Measurements from ENCODE around the gene HHIPL1. TPM values are rescaled to one million over a fixed set of nuclear protein-coding genes. Genes with fewer than 3 reads are reported as not detected.
"Not testable (repeated sequence)": the region's sequence is repeated elsewhere in the genome, so short reads cannot be mapped to it uniquely, and the experiment has no call there.

HHIPL1 gene
- total RNA-seq, 1 donor from 2014 or later: not detected

DNA sequence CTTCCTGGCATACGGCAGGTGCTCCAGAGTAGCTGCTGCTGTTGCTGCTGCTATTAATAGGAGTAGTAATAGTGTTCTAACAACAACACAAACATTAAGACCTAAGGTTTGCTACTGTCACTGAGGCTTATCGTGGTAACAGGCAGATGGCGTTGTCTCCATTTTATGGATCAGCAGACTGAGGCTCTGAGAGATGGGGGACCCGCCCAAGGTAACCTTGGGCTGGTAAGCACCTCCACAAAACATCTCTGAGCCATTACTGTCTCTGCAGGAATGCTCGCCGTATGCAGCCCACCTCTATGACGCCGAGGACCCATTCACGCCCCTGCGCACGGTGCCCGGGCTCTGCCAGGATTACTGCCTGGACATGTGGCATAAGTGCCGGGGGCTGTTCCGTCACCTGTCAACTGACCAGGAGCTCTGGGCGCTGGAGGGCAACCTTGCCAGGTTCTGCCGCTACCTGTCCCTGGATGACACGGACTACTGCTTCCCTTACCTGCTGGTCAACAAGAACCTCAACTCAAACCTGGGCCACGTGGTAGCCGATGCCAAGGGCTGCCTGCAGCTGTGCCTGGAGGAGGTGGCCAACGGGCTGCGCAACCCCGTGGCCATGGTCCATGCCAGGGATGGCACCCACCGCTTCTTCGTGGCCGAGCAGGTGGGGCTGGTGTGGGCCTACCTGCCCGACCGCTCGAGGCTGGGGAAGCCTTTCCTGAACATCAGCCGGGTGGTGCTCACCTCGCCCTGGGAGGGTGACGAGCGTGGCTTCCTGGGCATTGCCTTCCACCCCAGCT is 7.2 kb downstream of the HHIPL1 start:
- Mint-ChIP-seq H3K4me3 (no peak overlapping the region), H3K4me1 (no peaks in the 10 kb centered on the region), H3K36me3 (ENCODE audit: low read depth) (no peaks in the 10 kb centered on the region), H3K27me3 (peaks cover 10% of the 10 kb centered on the region), H3K27ac (no peak overlapping the region), H3K9me3 (no peaks in the 10 kb centered on the region)
- no peak for DNase-seq
- intact Hi-C loops (cut with micrococcal nuclease): no loop called here

DNA sequence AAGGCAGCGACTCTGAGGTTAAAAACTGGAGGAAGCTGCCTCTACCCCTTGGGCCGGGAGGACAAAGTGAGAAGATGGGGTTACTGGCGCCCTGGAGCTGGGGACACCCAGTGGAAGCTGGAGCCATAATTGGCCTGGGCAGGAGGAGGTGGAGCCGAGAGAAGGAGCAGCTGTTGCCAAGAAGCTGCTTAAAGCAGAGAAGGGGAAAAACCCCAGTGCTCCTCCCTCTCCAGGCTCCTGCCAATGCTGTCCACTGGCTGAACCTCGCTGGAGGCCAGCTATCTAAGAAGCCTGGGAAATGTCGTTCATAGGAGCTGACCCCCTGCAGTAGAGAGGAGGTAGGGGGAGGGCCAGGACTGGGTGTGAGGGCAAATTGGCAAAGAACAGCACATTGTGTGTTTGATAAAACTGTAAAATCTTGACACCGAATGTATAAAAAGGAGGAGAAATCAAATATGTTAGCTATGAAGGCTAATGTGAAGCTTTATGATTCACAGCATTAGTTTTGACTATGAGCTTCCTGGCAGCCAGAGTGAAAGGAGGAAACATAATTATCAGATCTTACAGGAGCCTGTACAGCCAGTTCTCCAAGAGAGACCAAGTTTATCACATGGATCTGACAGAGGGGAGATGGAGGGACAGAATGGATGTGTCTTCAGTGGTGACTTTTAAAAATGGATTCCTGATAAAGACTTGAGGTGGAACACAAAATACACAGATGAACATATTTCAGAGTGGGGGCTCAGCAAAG is 9.5 kb downstream of the HHIPL1 start:
- H3K9me3 Mint-ChIP-seq: no peaks in the 10 kb centered on the region

DNA sequence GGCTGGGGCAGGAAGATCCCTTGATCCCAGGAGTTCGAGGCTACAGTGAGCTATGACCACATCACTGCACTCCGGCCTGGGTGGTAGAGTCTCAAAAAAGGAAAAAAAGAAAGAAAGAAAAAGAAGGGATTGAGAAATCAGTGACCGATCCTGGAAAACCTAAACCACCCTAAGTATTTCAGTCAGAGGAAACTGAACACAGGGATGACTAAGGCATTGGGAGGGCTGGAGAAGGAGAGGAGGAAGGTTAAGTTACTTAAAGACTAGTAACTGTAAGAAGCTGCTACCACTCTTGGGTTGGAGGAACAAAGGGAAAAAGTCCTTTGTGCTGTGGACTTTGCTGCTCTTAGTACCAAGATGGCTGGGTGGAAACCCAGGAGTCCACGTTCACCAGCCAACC is 10.6 kb downstream of the HHIPL1 start:
- intact Hi-C loops (cut with micrococcal nuclease): no loop called here
- no peaks in the 10 kb centered on the region for H3K9me3 Mint-ChIP-seq
- no peak for DNase-seq
- H3K27me3 Mint-ChIP-seq: peaks cover 34% of the 10 kb centered on the region
- no peaks in the 10 kb centered on the region for H3K4me1 Mint-ChIP-seq
- no peak overlapping the region for H3K27ac Mint-ChIP-seq
- no peaks in the 10 kb centered on the region for H3K36me3 Mint-ChIP-seq (ENCODE audit: low read depth)
- H3K4me3 Mint-ChIP-seq: no peak overlapping the region

More for the DNA sequence above, 9.5 kb downstream of the HHIPL1 start:
- Mint-ChIP-seq H3K27me3 (peaks cover 27% of the 10 kb centered on the region), H3K4me1 (no peaks in the 10 kb centered on the region), H3K36me3 (ENCODE audit: low read depth) (no peaks in the 10 kb centered on the region), H3K27ac (no peak overlapping the region), H3K4me3 (no peak overlapping the region)
- intact Hi-C loops (cut with micrococcal nuclease): no loop called here
- no peak for DNase-seq

DNA sequence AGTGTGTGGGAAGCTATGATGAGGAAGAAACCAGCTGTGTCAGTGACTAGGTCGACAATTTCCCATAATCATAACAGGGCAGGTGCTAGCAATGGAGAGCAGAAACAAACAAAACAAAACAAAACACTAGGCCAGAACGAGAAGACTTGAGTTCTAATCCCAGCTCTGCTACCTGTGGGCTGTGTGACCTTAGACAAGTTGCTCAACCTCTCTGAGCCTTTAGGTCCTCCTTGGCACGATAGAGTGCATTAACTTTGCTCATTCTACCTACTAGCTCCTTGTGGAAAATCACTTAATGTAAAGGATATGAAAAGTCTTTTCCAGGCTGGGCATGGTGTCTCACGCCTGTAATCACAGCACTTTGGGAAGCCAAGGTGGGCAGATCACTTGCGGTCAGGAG is 11.2 kb downstream of the HHIPL1 start:
- Mint-ChIP-seq H3K27me3 (peaks cover 40% of the 10 kb centered on the region), H3K27ac (no peak overlapping the region), H3K4me3 (no peak overlapping the region), H3K4me1 (peaks cover 1% of the 10 kb centered on the region), H3K9me3 (no peaks in the 10 kb centered on the region), H3K36me3 (ENCODE audit: low read depth) (no peaks in the 10 kb centered on the region)
- intact Hi-C loops (cut with micrococcal nuclease): no loop called here
- no peak for DNase-seq

DNA sequence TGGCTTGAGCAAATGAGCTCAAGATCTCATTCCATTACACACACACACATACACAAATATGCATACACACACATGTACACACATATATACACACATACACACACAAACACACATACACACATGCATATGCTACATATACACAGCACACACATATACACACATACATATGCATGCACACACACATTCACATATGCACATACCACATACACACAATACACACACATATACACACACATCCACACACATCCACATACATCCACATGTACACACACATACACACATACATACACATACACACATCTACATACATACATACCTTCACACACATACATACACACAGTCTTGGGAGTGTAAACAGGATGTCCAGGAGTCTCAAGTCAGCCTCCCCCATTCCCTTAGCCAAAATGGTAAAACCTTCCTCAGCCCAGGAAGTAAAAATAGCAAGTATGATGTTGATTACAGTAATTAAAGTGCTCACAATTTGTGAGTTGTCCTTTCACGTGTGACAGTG is 12.8 kb downstream of the HHIPL1 start:
- no peak for DNase-seq
- intact Hi-C loops (cut with micrococcal nuclease): no loop called here
- H3K27ac Mint-ChIP-seq: no peak overlapping the region
- H3K4me3 Mint-ChIP-seq: no peak overlapping the region
- H3K4me1 Mint-ChIP-seq: peaks cover 1% of the 10 kb centered on the region
- peaks cover 53% of the 10 kb centered on the region for H3K27me3 Mint-ChIP-seq
- no peaks in the 10 kb centered on the region for H3K36me3 Mint-ChIP-seq (ENCODE audit: low read depth)
- H3K9me3 Mint-ChIP-seq: no peaks in the 10 kb centered on the region

DNA sequence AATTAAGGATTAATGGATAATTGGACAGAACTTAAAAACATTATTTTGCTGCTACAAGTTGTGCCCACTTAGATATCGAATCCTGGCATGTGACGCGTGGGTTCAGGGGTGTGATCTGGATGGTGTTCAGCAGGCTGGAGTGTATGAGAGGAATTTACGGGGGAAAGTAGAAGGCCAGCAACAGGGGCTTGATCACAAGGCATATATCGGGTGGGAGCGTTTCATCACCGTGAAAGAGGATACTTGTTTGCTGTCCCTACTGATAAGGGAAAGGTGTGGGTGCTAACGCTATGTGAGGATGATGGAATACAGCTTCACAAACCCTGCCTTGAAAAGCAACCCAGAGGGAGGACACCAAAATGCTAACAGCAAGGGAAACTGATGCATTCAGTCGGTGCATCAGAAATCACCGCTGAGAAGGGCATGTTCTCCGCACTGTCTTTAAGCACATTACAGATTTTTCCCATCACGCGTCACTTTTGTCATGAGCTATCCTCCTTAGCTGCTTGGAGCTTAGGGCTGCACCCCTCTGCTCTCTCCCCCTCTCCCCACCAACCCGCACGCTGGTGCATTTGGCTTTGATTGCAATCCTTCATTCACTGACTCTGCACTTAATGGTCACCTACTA is 13.4 kb downstream of the HHIPL1 start:
- H3K27me3 Mint-ChIP-seq: peaks cover 55% of the 10 kb centered on the region
- H3K4me3 Mint-ChIP-seq: no peak overlapping the region
- H3K27ac Mint-ChIP-seq: no peak overlapping the region
- intact Hi-C loops (cut with micrococcal nuclease): no loop called here
- DNase-seq: no peak
- H3K4me1 Mint-ChIP-seq: peaks cover 1% of the 10 kb centered on the region
- H3K9me3 Mint-ChIP-seq: no peaks in the 10 kb centered on the region
- H3K36me3 Mint-ChIP-seq (ENCODE audit: low read depth): no peaks in the 10 kb centered on the region

DNA sequence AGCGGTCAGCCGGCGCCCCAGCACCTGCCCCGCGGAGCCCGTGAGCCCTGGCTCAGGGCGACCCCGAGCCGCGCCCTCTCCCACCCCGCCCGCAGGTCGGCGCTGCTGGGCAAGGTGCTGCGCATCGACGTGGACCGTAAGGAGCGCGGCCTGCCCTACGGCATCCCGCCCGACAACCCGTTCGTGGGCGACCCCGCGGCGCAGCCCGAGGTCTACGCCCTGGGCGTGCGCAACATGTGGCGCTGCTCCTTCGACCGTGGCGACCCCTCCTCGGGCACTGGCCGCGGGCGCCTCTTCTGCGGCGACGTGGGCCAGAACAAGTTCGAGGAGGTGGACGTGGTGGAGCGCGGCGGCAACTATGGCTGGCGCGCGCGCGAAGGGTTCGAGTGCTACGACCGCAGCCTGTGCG is 14.4 kb downstream of the HHIPL1 start:
- Mint-ChIP-seq H3K4me3 (no peak overlapping the region), H3K36me3 (ENCODE audit: low read depth) (no peaks in the 10 kb centered on the region), H3K9me3 (no peaks in the 10 kb centered on the region), H3K4me1 (peaks cover 1% of the 10 kb centered on the region), H3K27ac (no peak overlapping the region), H3K27me3 (peaks cover 55% of the 10 kb centered on the region)
- no peak for DNase-seq
- intact Hi-C loops (cut with micrococcal nuclease): no loop called here

DNA sequence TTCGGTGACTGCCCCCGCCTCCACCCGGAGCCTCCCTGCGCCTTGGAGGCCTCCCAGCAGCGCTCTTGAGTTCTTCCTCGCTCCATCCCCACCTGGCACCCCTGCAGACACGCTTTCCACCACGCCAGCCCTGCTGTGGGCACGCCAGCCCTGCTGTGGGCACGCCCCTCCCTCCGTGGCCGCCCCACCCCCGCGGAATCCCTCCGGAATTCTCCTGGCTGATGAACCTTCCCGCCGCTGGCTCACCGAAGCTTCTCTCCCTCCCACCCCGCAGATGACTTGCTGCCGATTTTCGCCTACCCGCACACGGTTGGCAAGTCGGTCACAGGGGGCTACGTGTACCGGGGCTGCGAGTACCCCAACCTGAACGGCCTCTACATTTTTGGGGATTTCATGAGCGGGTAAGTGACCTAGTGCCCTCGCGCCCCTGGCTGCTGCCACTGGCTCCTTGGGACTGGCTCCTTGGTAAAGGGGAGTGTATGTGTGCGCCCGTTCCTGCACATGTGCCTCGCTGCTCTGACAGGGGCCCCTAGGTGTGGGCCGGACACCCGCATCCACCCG is 15.2 kb downstream of the HHIPL1 start:
- H3K4me1 Mint-ChIP-seq: peaks cover 1% of the 10 kb centered on the region
- intact Hi-C loops (cut with micrococcal nuclease): no loop called here
- H3K4me3 Mint-ChIP-seq: no peak overlapping the region
- H3K27me3 Mint-ChIP-seq: peaks cover 49% of the 10 kb centered on the region
- no peak for DNase-seq
- no peaks in the 10 kb centered on the region for H3K9me3 Mint-ChIP-seq
- H3K27ac Mint-ChIP-seq: no peak overlapping the region
- H3K36me3 Mint-ChIP-seq (ENCODE audit: low read depth): no peaks in the 10 kb centered on the region

DNA sequence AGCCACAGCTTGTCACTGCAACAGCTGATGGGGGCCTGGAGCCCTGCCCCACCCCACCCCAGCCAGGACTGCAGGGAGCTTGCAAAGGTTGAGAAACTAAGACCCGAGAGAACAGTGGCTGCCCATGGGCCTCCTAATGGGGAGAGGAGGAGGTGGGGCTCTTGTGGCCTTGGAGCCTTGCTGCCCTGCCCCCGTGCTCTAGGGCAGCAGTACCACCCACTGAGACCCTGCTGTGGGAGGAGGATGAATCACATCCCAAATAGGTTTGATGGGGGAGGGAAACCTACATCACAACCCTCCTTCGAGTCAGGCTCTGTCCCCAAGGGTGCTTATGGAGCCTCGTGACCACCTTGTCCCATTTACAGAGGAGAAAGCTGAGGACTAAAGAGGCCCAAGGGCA is 15.9 kb downstream of the HHIPL1 start:
- no peak overlapping the region for H3K4me3 Mint-ChIP-seq
- no peaks in the 10 kb centered on the region for H3K9me3 Mint-ChIP-seq
- no peak for DNase-seq
- no peak overlapping the region for H3K27ac Mint-ChIP-seq
- no peaks in the 10 kb centered on the region for H3K36me3 Mint-ChIP-seq (ENCODE audit: low read depth)
- H3K4me1 Mint-ChIP-seq: peaks cover 1% of the 10 kb centered on the region
- H3K27me3 Mint-ChIP-seq: peaks cover 47% of the 10 kb centered on the region
- intact Hi-C loops (cut with micrococcal nuclease): no loop called here

DNA sequence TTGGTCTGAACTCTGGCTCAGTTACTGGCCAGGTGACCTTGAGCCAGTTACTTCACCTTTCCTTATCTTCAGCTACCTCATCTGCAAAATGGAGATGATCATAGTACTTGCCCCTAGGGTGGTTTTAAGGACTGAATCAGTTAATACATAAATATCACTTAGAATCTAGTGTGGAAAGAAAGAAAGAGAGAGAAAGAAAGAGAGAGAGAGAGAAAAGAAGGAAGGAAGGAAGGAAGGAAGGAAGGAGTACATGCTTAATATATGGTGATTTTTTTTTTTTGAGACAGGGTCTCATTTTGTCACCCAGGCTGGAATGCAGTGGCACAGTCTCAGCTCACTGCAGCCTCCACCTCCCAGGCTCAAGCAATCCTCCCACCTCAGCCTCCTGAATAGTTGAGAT is 16.3 kb downstream of the HHIPL1 start:
- intact Hi-C loops (cut with micrococcal nuclease); H3K27ac Mint-ChIP-seq; DNase-seq; H3K4me3 Mint-ChIP-seq; H3K4me1 Mint-ChIP-seq; H3K9me3 Mint-ChIP-seq; H3K36me3 Mint-ChIP-seq (ENCODE audit: low read depth): not testable (repeated sequence)
- peaks cover 45% of the 10 kb centered on the region for H3K27me3 Mint-ChIP-seq

DNA sequence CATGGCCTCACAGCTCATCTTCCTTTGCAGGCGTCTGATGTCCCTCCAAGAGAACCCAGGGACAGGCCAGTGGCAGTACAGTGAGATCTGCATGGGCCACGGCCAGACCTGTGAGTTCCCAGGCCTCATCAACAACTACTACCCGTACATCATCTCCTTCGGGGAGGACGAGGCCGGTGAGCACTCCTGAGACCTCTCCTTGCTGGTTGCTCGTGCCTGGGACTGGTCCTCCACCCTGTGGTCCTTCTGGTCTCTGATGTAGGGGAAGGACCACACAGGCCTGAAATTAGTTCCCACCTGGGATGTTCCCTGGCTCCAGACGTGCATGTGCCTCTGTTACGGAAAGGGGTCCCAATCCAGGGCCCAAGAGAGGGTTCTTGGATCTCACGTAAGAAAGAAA is 17.9 kb downstream of the HHIPL1 start:
- Mint-ChIP-seq H3K4me1 (peaks cover 1% of the 10 kb centered on the region), H3K4me3 (no peak overlapping the region), H3K9me3 (no peaks in the 10 kb centered on the region), H3K27ac (no peak overlapping the region), H3K36me3 (ENCODE audit: low read depth) (no peaks in the 10 kb centered on the region), H3K27me3 (peaks cover 40% of the 10 kb centered on the region)
- intact Hi-C loops (cut with micrococcal nuclease): no loop called here
- DNase-seq: no peak

DNA sequence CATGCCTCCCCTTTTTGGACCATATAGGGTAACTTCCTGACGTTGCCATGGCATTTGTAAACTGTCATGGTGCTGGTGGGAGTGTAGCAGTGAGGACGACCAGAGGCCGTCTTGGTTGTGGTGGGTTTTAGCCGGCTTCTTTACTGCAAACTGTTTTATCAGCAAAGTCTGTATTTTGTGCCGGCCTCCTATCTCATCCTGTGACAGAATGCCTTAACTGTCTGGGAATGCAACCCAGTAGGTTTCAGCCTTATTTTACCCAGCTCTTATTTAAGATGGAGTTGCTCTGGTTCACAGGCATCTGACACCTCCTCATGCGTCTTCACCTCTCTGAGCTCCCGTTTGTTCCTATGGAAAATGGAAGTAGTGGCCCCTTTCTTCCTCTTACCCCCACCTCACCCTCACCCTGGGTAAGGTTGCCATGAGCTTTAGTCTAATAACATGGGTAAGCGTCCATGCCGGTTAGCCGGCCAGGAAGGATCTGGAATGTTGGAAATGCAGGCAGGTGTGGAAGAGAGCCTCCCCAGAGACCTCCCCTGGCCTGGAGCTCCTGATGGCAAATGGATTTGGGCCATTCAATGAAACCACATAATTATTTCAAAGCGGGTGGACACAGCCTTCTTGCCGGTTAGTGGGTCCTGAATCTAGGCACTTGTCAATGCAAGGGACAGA is 18.6 kb downstream of the HHIPL1 start:
- Mint-ChIP-seq H3K27me3 (peaks cover 33% of the 10 kb centered on the region), H3K4me3 (no peak overlapping the region), H3K27ac (no peak overlapping the region), H3K9me3 (no peaks in the 10 kb centered on the region), H3K4me1 (peaks cover 1% of the 10 kb centered on the region), H3K36me3 (ENCODE audit: low read depth) (no peaks in the 10 kb centered on the region)
- DNase-seq: no peak
- intact Hi-C loops (cut with micrococcal nuclease): no loop called here

DNA sequence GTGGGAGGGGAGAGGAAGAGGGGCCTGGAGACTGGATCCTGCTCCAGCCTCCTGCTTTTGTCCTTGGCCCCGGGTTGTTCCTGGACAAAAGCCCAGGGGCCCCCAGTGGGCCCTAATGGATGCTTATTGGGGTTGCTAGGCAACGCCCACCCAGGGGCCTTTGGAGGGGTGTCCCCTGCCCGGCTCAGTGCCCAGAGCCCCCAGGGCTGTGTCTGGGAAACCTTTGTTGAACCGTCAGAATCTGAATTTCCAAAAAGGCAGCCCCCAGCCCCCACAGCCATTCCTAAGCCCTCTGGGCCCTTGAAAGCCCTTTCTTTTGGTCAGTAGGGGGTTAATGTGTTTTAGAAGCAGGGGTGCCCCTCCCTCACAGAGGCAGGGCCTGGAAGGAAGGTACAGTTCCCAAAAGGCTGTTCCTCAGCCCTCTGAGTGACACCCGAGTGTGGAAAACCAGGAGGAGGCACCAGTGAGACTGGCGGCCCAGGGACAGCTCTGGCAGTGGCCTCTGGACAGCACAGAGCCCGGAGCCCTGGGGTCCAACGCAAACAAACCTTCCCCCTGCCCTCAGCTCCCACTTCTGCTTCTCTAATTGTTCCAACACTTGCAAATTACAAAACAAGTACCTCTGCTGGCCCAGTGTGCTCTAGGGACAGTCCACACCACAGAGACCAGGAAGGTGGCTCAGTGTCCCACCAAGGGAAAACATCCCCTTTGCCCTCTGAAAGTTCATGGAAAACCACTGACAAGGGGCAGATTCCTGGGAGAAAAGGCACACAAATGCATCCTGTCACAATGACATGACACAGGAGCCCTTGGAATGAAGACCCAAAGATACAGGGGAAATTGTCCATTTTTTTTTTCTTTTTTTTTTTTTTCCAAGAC is 19.4 kb downstream of the HHIPL1 start:
- Mint-ChIP-seq H3K27me3 (peaks cover 28% of the 10 kb centered on the region), H3K4me3 (no peak overlapping the region), H3K9me3 (no peaks in the 10 kb centered on the region), H3K27ac (no peak overlapping the region), H3K36me3 (ENCODE audit: low read depth) (no peaks in the 10 kb centered on the region), H3K4me1 (peaks cover 1% of the 10 kb centered on the region)
- intact Hi-C loops (cut with micrococcal nuclease): no loop called here
- no peak for DNase-seq
